ENCODE results near the gene ESR1. TPM values are rescaled to one million over a fixed set of nuclear protein-coding genes. Genes with fewer than 3 reads are reported as not detected.

The ESR1 gene
- polyA plus RNA-seq, 3 donors: 0.12 to 0.24 (median 0.23) TPM

DNA sequence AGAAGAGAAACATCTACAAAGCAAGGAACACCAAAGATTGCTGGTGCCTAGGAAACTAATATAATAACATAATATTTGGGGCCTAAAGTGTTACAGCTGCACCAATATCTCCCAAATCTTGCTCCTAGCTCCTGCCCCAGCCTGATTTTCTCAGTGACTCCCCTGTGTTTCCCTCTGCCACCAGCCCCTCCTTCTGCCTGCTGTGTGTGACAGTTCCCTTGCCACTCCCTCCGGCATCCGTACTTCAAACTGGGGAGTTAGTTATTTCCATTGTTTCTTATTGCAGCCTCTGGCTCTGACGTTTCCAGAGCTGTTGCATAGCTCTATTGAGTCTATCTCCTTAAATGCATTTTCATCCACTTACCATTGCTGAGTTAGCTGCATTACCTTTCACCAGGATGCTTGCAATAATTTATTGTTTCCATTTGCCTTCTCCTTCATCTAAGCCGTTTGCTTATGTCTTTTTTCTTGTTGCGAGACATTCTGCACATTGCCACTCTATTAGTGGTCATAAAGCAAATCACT, 43.1 kb downstream of the ESR1 start:
- Mint-ChIP-seq H3K9me3 (peaks cover 0 to 1% (median 0%) of the 10 kb centered on the region in 7 donors), H3K27me3 (ENCODE audit: low read depth in 3 of 3) (peaks cover 0 to 1% (median 0%) of the 10 kb centered on the region in 3 donors), H3K27ac (no peak overlapping the region), H3K4me3 (no peak overlapping the region), H3K36me3 (no peaks in the 10 kb centered on the region), H3K4me1 (no peaks in the 10 kb centered on the region)
- Histone ChIP-seq H3K27me3 (ENCODE audit: control insufficient read depth in 2 of 2, insufficient read depth in 2 of 2, low read length in 2 of 2) (no peaks in the 10 kb centered on the region), H4K20me1 (ENCODE audit: insufficient read depth, low read length) (no peaks in the 10 kb centered on the region), H2AFZ (ENCODE audit: insufficient read depth, low read depth, low read length, poor library complexity, severe bottlenecking) (no peak overlapping the region), H3K4me2 (replicated peaks; ENCODE audit: extremely low read depth, low read length, poor library complexity, severe bottlenecking) (no peak overlapping the region), H3K79me2 (ENCODE audit: insufficient read depth, low read length) (no peaks in the 10 kb centered on the region), H3K4me3 (replicated peaks in 1 of 3; ENCODE audit: low read depth in 2 of 3, low read length in 3 of 3) (no peak overlapping the region), H3K9ac (ENCODE audit: insufficient read depth, low read length, poor library complexity, severe bottlenecking) (no peak overlapping the region), H3K4me1 (ENCODE audit: control insufficient read depth in 1 of 2, insufficient read depth in 2 of 2, low read length in 2 of 2) (no peaks in the 10 kb centered on the region), H3K36me3 (replicated peaks in 1 of 2; ENCODE audit: control insufficient read depth in 1 of 2, insufficient read depth in 2 of 2, low read length in 2 of 2) (no peaks in the 10 kb centered on the region), H3K9me3 (replicated peaks in 1 of 2; ENCODE audit: control insufficient read depth in 1 of 2, insufficient read depth in 1 of 2, low read length in 2 of 2) (no peaks in the 10 kb centered on the region), H3K27ac (ENCODE audit: low read depth in 1 of 2, low read length in 2 of 2) (no peak overlapping the region)
- TF ChIP-seq, protein P1, sequence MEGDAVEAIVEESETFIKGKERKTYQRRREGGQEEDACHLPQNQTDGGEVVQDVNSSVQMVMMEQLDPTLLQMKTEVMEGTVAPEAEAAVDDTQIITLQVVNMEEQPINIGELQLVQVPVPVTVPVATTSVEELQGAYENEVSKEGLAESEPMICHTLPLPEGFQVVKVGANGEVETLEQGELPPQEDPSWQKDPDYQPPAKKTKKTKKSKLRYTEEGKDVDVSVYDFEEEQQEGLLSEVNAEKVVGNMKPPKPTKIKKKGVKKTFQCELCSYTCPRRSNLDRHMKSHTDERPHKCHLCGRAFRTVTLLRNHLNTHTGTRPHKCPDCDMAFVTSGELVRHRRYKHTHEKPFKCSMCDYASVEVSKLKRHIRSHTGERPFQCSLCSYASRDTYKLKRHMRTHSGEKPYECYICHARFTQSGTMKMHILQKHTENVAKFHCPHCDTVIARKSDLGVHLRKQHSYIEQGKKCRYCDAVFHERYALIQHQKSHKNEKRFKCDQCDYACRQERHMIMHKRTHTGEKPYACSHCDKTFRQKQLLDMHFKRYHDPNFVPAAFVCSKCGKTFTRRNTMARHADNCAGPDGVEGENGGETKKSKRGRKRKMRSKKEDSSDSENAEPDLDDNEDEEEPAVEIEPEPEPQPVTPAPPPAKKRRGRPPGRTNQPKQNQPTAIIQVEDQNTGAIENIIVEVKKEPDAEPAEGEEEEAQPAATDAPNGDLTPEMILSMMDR (IDR thresholded peaks at IDR 0.05): no peak
- DNase-seq: no peak
- WGBS (ENCODE audit: insufficient coverage): 91% methylated on average over 4 of the region's 5 CpGs
- intact Hi-C loops (cut with micrococcal nuclease): no loop called here

DNA sequence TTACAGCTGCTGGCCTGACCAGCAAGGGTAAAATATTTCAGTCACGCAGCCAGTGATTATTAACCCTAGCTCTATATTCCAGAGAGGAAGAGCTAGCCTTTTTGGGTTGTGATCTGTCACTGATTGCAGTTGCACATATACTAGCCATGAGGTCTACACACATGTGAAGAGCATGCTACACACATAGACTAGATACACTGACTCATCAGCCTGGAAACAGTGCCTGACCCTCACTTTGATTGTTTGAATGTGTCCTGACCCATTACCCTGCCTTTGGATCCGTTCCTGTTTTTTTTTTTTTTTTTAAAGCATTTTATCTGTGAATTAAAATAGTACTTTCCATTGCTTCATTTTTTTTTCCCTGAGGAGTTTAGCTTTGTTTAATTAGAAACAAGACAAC, 50.8 kb downstream of the ESR1 start:
- H3K4me1 Mint-ChIP-seq: no peaks in the 10 kb centered on the region
- H3K27ac Mint-ChIP-seq: peak overlapping the region in 1 of 7 donors; percentile 11
- H3K27ac ChIP-seq (ENCODE audit: low read depth in 1 of 2, low read length in 2 of 2): no peak overlapping the region
- no peaks in the 10 kb centered on the region for H4K20me1 ChIP-seq (ENCODE audit: insufficient read depth, low read length)
- no peak overlapping the region for H2AFZ ChIP-seq (ENCODE audit: insufficient read depth, low read depth, low read length, poor library complexity, severe bottlenecking)
- WGBS (ENCODE audit: insufficient coverage): no CpG with 5 or more reads among the region's 2 CpGs
- no peaks in the 10 kb centered on the region for H3K36me3 Mint-ChIP-seq
- no peaks in the 10 kb centered on the region for H3K4me1 ChIP-seq (ENCODE audit: control insufficient read depth in 1 of 2, insufficient read depth in 2 of 2, low read length in 2 of 2)
- H3K27me3 Mint-ChIP-seq (ENCODE audit: low read depth in 3 of 3): peaks cover 0 to 1% (median 1%) of the 10 kb centered on the region in 3 donors
- no peak overlapping the region for H3K4me3 ChIP-seq (replicated peaks in 1 of 3; ENCODE audit: low read depth in 2 of 3, low read length in 3 of 3)
- H3K27me3 ChIP-seq (ENCODE audit: control insufficient read depth in 2 of 2, insufficient read depth in 2 of 2, low read length in 2 of 2): no peaks in the 10 kb centered on the region
- H3K36me3 ChIP-seq (replicated peaks in 1 of 2; ENCODE audit: control insufficient read depth in 1 of 2, insufficient read depth in 2 of 2, low read length in 2 of 2): no peaks in the 10 kb centered on the region
- no peak for DNase-seq
- TF ChIP-seq, protein P1 (IDR thresholded peaks at IDR 0.05): no peak
- H3K9me3 Mint-ChIP-seq: no peaks in the 10 kb centered on the region
- intact Hi-C loops (cut with micrococcal nuclease): no loop called here
- no peak overlapping the region for H3K9ac ChIP-seq (ENCODE audit: insufficient read depth, low read length, poor library complexity, severe bottlenecking)
- no peak overlapping the region for H3K4me2 ChIP-seq (replicated peaks; ENCODE audit: extremely low read depth, low read length, poor library complexity, severe bottlenecking)
- H3K79me2 ChIP-seq (ENCODE audit: insufficient read depth, low read length): no peaks in the 10 kb centered on the region
- no peak overlapping the region for H3K4me3 Mint-ChIP-seq
- no peaks in the 10 kb centered on the region for H3K9me3 ChIP-seq (replicated peaks in 1 of 2; ENCODE audit: control insufficient read depth in 1 of 2, insufficient read depth in 1 of 2, low read length in 2 of 2)

Data from CD14-positive monocyte (primary cell).